Measurements from ENCODE around the gene SCGB3A1. TPM values are rescaled to one million over a fixed set of nuclear protein-coding genes. Genes with fewer than 3 reads are reported as not detected.

SCGB3A1 gene
- total RNA-seq, 1 donor from 2014 or later, result 86.9 TPM

DNA sequence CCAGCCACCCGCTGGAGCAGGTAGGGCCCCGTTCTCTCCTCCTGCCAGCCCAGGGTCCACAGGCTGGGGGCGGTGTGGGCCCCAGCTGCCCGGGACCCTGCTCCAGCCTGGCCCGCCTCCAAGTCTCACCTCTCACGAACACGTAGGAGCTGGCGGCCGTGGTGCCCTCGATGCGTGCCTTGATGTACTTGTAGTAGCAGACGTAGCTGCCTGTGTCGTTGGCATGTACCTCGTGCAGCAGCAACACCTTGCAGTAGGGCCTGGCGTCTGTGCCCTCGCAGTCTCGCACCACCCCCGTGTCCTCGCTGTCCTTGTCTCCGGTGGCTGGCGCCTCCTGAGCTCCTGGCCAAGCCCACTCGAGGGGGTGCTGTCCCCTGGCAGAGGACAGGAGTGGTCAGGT is 39.1 kb upstream of the SCGB3A1 start:
- Histone ChIP-seq H3K9me3 (no peaks in the 10 kb centered on the region), H3K27me3 (no peaks in the 10 kb centered on the region), H3K36me3 (no peaks in the 10 kb centered on the region), H3K27ac (no peak overlapping the region), H3K4me3 (no peak overlapping the region), H3K4me1 (no peaks in the 10 kb centered on the region)
- intact Hi-C loops (cut with DNase I), result no loop called here
- TF ChIP-seq, protein P1, sequence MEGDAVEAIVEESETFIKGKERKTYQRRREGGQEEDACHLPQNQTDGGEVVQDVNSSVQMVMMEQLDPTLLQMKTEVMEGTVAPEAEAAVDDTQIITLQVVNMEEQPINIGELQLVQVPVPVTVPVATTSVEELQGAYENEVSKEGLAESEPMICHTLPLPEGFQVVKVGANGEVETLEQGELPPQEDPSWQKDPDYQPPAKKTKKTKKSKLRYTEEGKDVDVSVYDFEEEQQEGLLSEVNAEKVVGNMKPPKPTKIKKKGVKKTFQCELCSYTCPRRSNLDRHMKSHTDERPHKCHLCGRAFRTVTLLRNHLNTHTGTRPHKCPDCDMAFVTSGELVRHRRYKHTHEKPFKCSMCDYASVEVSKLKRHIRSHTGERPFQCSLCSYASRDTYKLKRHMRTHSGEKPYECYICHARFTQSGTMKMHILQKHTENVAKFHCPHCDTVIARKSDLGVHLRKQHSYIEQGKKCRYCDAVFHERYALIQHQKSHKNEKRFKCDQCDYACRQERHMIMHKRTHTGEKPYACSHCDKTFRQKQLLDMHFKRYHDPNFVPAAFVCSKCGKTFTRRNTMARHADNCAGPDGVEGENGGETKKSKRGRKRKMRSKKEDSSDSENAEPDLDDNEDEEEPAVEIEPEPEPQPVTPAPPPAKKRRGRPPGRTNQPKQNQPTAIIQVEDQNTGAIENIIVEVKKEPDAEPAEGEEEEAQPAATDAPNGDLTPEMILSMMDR (IDR thresholded peaks at IDR 0.05), result no peak
- no peak for ATAC-seq
- DNase-seq, result no peak

DNA sequence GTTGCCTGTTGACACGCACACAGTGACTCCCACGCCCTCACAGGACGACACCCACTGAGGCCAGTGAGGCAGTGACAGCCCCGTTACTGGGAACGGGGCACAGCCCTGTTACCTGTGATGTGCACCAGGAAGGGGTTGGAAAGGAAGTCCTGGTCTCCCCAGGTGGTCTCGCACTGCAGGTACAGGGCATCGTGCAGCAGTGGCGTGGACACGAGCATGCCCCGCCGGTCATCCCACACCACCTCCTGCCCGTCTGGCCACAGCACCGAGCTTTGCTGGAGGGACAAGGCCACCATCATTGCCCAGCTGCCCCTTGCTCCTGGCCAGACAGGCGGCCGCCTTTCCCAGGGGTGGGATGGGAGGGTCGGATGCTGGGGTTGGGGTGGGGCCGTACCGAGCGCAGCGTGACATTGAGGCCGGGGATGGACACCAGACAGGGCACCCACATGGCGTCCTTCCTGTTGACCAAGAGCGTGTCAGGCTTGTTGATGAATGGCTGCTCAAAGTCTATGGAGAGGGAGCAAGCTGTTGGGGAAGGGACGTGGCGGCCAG is 38.6 kb upstream of the SCGB3A1 start:
- no peak overlapping the region for H3K4me3 ChIP-seq
- no peak for DNase-seq
- no peaks in the 10 kb centered on the region for H3K36me3 ChIP-seq
- H3K27me3 ChIP-seq, result no peaks in the 10 kb centered on the region
- TF ChIP-seq, protein P1 (IDR thresholded peaks at IDR 0.05), result no peak
- ATAC-seq, result no peak
- H3K27ac ChIP-seq, result no peak overlapping the region
- H3K9me3 ChIP-seq, result no peaks in the 10 kb centered on the region
- H3K4me1 ChIP-seq, result no peaks in the 10 kb centered on the region
- intact Hi-C loops (cut with DNase I), result no loop called here

DNA sequence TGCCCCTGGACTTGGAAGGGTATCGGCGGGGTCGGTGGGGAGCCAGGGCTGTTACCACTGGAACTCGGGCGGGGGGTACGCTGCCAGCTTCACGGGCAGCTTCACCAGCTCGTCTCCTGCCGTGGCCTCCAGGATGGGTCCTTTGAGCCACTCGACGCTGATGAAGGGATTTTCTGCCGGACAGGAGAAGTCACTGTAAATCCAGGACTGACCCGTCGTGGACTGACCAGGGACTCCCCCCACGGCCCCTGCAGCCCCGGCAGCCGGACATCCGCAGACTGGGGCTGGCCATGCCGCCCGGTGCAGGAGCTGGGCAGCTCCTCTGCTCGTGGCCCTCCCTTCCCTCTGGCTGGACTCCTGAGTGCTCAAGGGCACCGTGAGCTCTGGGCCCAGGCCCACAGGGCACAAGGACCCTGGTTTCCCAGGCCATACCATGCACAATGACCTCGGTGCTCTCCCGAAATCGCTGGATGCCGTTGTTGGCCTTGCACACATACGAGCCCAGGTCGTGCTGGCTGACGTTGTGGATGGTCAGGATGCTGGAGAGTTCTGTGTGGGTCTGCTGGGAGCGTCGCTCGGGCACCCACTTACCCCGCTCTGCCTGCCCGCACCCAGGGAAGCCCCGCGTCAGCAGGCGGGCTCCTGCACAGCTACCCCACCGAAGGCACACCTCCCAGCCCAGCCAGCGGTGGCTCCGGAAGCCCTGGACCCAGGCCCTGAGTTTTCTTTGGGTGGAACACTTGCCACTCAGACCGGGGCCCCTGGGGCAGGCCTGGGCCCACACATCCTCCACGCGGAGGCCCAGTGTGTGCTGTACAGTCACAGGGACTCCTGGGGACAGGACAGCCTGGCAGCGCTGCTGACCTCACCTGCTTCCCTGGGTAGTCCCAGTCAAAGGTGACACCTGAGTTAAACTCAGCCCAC is 37.8 kb upstream of the SCGB3A1 start:
- ATAC-seq (no peak), DNase-seq (no peak)
- intact Hi-C loops (cut with DNase I), result no loop called here

DNA sequence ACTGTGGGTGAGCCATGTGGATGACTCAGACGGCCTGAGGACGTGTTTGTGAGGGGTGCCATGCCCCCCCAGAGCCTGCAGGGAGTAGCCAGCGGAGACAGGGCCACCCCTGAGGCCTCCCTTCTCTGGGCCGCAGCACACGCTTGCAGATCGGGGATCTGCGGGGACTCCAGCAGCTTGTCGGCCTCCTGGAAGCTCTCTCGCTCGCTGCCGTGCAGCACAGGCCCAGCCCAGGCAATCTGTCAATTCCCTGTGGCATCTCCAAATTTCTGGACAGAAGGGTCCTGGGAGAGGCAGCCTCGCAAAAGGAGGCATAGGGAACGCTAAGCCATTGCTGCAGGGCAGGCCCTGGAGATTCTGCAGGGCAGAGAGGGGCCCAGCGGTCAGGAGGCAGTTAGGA is 36.9 kb upstream of the SCGB3A1 start:
- no peak for ATAC-seq
- H3K4me1 ChIP-seq, result no peaks in the 10 kb centered on the region
- no peak overlapping the region for H3K27ac ChIP-seq
- H3K27me3 ChIP-seq, result no peaks in the 10 kb centered on the region
- intact Hi-C loops (cut with DNase I), result no loop called here
- H3K36me3 ChIP-seq, result no peaks in the 10 kb centered on the region
- DNase-seq, result no peak
- no peaks in the 10 kb centered on the region for H3K9me3 ChIP-seq
- H3K4me3 ChIP-seq, result no peak overlapping the region
- TF ChIP-seq, protein P1 (IDR thresholded peaks at IDR 0.05), result no peak

More for the DNA sequence above, 37.8 kb upstream of the SCGB3A1 start:
- TF ChIP-seq, protein P1 (IDR thresholded peaks at IDR 0.05), result no peak
- H3K36me3 ChIP-seq, result no peaks in the 10 kb centered on the region
- no peak overlapping the region for H3K27ac ChIP-seq
- no peaks in the 10 kb centered on the region for H3K9me3 ChIP-seq
- no peaks in the 10 kb centered on the region for H3K4me1 ChIP-seq
- no peaks in the 10 kb centered on the region for H3K27me3 ChIP-seq
- H3K4me3 ChIP-seq, result no peak overlapping the region

DNA sequence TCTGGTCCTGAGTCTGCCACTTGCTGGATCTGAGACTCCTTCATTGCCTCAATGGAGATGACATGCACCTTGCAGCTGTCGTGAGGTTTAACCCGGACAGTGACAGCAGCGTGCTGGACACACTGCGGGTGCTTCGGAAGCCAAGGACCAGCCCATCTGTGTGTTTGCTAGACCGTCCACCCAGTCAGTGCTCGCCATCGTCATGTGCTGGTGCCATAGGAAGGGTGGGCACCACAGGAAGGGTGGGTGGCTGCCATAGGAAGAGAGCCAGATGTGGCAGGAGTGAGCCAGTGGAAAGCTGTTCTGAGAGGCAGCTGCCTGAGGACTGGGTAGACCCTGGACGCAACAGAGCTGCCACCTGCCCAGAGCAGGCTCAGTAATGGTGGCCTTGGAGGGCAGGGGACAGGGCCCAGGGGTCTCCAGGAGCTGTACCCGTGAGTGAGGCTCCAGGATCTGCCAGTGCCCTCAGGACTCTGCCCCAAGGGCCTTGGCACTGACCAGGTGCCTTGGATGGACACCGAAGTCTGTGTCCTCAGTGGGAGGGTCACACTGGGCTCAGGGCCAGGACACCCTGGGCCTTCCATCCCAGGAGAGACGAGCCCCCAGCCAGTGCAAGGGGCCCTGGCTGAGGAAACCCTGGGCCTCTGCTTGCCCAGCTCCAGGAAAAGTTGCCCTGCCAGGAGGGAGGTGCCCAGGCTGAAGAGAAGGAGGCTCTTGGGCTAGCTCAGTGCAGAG is 36.3 kb upstream of the SCGB3A1 start:
- DNase-seq (no peak), ATAC-seq (no peak)
- intact Hi-C loops (cut with DNase I), result no loop called here

More for the DNA sequence above, 36.3 kb upstream of the SCGB3A1 start:
- Histone ChIP-seq H3K4me1 (no peaks in the 10 kb centered on the region), H3K9me3 (no peaks in the 10 kb centered on the region), H3K4me3 (no peak overlapping the region), H3K36me3 (no peaks in the 10 kb centered on the region), H3K27me3 (no peaks in the 10 kb centered on the region), H3K27ac (no peak overlapping the region)
- TF ChIP-seq, protein P1 (IDR thresholded peaks at IDR 0.05), result no peak
